PC-3 (cell line): ENCODE results near the gene HOXA2.

Experiments used
- EZH2 ChIP-seq: fragments of 300-600 bp; sonication (generic); IDR thresholded peaks from one replicate; pipeline ENCODE4 v1.6.1; 2017; ENCODE audit warnings: antibody characterized with exemption, mild to moderate bottlenecking, low read length; ENCODE audit not compliant: unreplicated experiment
- EZH2phosphoT487 ChIP-seq: fragments of 300-600 bp; sonication (generic); IDR thresholded peaks from 2 replicates; pipeline ENCODE4 v1.6.1; 2018; ENCODE audit warnings: mild to moderate bottlenecking, antibody characterized with exemption, low read length, borderline replicate concordance
- TF ChIP-seq, protein P1 (sequence below): fragments of 300-600 bp; sonication (generic); conservative IDR thresholded peaks from 2 replicates; pipeline ENCODE4 v1.5.1; 2017; ENCODE audit warnings: antibody characterized with exemption, low read depth, mild to moderate bottlenecking, low read length

DNA sequence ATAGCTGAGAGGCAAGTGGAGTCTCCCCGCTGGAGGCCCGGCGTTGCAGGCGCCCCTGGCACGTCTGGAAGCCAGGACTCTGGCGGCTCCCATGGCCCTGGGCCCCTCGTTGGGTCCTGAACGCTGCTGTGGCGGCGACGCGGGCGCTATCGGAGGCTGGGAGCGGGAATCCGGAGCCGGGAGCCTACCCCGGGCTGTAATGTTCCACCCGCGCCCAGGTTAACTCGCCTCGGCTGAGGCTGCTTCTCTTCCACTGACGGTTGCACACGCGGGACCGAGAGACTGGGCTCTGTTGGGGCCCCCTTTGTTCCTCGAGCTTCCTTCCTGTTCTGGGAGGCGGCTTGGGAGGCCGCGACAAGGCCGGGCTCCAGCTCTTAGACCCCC lies 42.3 kb upstream of the HOXA2 start:
- TF ChIP-seq, protein P1, sequence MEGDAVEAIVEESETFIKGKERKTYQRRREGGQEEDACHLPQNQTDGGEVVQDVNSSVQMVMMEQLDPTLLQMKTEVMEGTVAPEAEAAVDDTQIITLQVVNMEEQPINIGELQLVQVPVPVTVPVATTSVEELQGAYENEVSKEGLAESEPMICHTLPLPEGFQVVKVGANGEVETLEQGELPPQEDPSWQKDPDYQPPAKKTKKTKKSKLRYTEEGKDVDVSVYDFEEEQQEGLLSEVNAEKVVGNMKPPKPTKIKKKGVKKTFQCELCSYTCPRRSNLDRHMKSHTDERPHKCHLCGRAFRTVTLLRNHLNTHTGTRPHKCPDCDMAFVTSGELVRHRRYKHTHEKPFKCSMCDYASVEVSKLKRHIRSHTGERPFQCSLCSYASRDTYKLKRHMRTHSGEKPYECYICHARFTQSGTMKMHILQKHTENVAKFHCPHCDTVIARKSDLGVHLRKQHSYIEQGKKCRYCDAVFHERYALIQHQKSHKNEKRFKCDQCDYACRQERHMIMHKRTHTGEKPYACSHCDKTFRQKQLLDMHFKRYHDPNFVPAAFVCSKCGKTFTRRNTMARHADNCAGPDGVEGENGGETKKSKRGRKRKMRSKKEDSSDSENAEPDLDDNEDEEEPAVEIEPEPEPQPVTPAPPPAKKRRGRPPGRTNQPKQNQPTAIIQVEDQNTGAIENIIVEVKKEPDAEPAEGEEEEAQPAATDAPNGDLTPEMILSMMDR, result no peak
- TF ChIP-seq EZH2phosphoT487, result no peak
- no peak for TF ChIP-seq EZH2
